Activated T-cell treated with anti-CD3 and anti-CD28 coated beads for 1 hour (primary cell): ENCODE data around the gene WNT3A.

ENCODE experiments used
- DNase-seq: peaks from one replicate; pipeline ENCODE4 v3.0.0-alpha.2; 2020; ENCODE audit warnings: low read depth

Gene WNT3A

DNA sequence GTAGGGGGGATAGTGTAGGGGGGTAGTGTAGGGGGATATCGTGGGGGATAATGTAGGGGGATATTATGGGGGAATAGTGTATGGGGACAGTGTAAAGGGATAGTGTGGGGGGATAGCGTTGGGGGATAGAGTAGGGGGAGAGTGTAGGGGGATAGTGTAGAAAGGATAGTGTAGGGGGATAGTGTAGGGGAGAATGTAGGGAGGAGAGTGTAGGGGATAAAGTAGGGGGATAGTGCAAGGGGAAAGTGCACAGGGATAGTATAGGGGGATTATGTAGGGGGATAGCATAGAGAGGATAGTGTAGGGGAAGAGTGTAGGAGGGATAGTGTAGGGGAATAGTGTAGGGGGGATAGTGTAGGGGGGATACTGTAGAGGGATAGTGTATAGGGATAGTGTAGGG lies 63.4 kb downstream of the WNT3A start:
- DNase-seq, result no peak

DNA sequence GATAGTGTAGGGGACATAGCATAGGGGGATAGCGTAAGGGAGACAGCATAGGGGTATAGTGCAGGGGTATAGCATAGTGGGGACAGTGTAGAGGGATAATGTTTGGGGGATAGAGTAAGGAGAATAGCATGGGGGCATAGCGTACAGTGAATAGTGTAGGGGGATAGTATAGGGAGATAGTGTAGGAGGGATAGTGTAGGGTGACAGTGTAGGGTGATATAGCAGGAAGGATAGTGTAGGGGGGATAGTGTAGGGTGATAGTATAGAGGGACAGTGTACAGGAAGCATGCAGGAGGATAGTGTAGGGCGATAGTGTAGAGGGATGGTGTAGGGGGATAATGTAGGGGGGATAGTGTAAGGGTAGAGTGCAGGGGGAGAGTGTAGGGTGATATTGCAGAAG lies 64.1 kb downstream of the WNT3A start:
- no peak for DNase-seq

DNA sequence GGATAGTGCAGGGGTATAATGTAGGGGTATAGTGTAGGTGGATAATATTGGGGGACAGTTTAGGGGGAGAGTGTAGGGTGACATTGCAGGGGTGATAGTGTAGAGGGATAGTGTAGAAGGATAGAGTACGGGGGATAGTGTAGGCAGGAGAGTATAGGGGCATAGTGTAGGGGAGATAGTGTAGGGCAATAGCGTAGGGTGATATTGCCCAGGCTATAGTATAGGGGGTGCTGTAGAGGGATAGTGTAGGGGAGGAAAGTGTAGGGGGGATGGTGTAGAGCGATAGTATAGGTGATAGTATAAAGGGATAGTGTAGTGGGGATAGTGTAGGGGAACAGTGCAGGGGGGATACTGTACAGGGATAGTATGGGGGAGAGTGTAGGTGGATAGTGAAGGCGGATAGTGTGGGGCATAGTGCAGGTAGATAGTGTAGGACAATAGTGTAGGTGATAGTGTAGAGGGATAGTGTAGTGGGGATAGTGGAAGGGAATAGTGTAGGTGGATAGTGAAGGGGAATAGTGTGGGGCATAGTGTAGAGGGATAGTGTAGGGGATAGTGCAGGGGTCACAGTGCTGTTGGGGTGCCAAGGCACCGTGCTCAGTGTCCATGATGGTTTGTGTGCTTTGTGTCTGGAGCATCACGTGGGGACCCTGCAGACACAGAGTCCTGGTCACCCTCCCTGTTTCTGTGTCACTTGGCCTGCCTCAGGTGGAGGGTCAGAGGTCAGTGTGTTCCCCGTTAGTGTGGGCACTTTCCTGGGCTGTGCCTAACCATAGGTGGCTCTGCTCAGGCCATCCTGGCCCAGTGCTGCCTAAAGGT lies 65.2 kb downstream of the WNT3A start:
- no peak for DNase-seq

- no peak for DNase-seq
These were observed 65.9 kb downstream of the WNT3A start for GRCh38 chr1:228072658-228073043.

DNA sequence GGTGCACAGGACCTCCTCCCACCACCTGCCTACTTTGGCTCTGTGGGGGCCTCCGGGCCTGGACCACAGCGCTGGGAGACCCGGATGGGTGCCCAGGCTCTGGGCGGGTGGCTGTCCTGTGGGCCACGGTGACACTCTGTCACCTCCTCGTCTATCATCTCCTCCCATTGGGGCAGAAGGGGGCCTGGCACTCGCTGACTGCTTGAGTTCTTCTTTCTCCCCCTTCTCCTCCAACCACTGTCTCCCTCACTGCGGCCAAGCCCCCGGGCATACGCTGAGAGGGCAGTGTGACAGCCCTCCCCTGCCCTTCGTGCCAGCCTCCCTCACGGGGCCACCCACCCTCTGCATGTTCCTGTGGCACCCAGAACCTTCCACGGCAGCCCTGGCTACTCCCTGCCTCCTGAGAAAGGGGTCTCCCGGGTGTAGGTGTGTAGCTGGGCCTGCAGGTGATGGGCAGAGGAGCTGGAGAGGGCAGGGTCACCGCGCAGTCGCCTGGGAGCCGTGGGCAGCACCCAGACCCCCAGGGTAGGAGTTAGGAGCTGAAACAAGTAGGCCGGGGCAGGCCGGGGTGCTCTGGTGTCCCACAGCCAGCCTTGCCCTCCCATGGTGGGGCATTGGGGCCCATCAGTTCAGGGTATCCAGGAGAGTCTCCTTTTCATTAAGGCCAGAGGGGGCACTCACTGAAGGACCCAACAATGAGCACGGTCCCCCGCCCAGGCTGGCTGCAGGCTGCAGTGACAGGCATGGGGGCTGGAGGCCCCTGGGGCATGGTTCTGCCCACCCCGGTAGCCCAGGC lies 66.5 kb downstream of the WNT3A start:
- DNase-seq, result no peak

DNA sequence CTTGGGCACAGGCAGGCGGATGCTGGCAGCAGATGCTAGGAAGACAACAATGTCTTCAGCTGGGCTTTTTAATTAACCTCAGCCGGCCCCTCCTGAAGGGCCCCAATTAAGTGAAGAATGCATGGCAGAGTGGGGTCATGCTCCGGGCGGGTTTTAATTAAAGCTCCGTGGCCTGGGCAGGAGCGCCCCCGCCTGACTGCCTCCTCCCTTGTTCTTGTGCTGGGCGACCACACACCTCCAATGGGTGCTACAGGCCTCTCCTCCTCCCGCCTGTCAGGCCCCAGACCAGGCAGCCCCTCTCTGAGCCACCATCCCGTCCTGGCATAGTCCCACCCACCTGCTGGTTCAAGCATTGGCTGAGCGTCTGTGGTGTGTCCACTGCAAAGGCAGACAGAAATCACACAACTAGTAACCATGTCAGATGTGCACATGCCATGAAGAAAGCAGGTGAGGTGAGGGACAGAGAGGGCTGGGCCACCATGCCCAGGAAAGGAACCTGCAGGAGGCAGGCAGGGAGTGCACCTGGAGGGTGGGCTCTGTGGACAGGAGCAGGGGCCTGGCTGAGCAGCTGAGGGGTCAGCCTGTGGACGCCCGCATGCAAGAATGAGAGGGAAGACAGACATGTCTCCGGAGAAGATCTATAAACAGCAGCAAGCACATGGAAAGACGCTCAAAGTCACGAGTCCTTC lies 67.2 kb downstream of the WNT3A start:
- DNase-seq, result no peak

GRCh38 chr1:228074954-228075730 lies 68.3 kb downstream of the WNT3A start:
- no peak for DNase-seq

- DNase-seq, result no peak
These were observed 69.0 kb downstream of the WNT3A start for GRCh38 chr1:228075801-228076271.

- DNase-seq, result no peak
These were observed 70.1 kb downstream of the WNT3A start for GRCh38 chr1:228076796-228077430.

GRCh38 chr1:228077565-228078330 lies 71.0 kb downstream of the WNT3A start:
- no peak for DNase-seq

DNA sequence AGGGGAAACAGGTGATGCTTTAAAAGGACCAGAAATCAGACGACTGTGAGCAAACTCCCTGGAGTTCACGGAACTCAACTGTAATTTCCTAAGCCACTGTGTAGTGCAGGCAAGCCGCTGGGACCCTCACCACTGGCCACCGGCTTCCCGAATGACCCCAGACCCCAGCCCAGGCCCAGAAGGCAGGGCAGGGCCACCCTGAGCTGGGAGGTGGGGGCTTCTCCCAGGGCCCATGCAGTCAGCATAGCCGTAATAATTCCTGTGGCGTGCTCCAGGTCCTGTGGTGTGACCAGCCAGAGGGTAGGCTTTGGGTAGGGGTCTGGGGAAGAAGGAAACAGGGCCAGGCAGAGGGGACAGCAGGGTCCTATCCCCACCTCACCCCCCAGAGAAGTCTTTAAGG lies 72.2 kb downstream of the WNT3A start:
- DNase-seq, result no peak

- no peak for DNase-seq
These were observed 72.9 kb downstream of the WNT3A start for GRCh38 chr1:228079601-228080263.

DNA sequence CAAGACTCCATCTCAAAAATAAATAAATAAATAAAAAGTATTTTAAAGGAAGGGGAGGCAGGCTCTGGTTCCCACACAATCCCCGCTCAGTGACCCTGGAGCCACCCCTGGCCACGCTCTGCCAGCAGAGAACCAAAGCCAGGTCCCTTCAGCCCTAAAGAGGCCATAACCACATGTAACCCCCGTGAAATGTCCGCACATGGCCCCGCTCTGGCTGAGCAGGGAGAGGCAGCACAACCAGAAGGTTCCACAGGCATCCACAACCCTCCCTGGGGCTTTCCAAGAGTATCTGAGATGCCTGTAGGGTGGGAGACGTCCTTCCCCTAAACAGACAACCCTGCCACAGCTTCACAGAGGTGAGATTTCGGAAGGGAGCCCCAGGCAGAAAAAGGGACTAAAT lies 74.3 kb downstream of the WNT3A start:
- no peak for DNase-seq

DNA sequence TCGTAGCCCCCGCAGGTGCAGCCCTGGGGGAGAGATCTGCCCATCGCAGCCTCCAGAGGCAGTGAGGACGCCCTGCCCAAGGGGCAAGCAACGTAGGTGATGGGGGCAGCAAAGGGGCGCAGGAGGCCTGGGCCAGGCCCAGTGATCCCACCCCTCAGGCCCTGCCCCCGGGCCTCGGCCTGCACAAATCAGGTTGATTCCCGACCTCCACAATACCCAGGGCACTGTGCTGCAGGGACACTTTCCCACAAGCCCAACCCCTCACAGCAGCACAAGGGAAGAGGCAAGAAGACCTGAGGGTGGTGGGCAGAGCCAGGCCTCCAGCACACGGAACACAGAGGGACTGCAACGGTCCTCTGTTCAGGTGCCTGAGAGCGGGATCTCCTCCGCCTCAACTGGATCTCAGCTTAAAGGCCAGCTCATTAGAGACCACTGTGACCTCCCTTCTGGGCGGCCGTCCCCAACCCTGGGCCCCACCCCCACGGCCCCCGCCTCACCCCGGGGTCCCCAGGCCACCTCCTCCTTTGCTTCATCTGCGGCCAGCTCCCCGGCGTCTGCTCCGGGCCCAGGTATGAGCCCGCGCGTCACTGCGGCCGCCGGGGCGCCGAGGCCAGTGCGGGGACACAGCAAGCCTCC lies 74.9 kb downstream of the WNT3A start:
- no peak for DNase-seq

DNA sequence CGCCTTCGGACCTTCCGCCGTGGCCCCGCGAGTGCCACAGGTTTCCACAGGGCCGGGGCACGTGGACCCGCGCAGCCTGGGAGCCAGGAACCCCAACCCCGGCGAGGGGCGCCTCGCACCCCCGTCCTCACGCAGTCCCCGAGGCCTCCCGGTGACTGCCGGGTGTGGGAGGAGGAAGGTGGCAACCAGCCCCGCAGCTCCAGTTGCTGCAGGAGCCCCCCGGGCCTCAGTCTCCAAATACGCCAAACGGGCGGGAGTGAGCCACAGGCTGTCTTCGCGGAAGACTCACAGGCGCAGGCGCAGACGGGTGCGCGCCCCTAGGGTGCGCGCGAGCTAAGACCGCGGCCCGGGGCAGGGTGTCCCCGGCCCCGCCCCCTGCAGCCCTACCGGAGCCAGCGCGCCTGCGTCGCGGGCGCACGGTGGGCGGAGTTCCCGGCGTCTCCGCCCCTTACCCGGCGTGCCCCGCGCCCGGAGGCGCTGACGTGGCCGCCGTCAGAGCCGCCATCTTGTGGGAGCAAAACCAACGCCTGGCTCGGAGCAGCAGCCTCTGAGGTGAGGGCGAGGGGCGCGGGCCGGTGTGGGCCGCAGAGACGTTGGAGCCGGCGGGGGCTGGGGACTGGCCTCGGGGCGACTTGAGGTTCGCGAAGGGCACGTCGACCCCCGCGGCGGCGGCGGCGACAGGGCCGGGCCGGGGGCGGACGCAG lies 75.6 kb downstream of the WNT3A start, which contains the start of gene ARF1:
ARF1 (plus strand) TSS at position 495 of the 704 bp plus-strand sequence. CDS start 14,407 bp downstream, outside the sequence.
- DNase-seq, result peak; percentile 95

DNA sequence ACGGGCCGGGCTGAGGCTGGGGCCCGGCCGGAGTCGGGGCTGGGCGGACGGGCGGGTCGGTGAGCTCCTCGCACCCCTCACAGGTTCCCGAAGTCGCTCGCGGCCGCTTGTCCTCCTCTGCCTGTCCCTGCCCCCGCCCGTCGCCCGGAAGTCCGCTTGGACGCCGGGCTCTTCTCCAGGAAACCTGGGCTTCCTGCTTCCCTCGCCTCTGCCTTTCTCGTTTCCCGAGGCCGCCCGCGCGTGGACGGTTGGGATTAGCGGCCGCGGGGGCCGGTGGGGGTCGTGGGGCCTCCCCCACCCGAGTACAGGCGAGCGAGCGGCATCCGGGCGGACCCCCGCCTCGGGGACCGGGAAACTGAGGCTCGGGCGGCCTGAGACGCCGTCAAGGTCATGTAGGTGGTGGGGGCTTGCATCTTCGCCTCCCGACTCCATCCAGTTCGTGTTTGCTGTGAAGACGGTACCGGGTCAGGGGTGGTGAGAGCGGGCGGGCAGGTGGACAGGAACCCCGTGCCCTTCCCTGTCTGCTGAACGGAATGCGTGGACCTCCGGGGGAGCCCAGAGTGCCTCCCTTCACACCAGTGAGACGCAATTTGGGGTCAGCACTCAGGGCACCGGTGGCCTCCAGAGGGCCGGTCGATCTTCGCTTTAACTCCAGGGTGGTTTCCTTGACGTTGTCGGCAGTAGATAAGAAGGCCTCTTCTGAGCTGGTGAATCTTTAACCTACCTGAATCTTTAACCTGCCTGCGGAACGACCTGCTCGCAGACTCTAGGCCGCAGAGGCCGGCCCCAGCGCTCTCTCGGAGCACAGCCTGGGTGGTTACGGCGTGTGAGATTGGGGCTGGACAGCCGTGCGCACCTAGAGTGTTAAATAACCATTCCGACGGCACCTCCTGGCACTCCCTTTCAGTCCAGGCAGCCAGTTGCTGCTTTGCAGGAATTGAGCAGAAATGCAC lies 76.4 kb downstream of the WNT3A start:
- no peak for DNase-seq

GRCh38 chr1:228083871-228084278 lies 77.1 kb downstream of the WNT3A start:
- DNase-seq, result no peak

DNA sequence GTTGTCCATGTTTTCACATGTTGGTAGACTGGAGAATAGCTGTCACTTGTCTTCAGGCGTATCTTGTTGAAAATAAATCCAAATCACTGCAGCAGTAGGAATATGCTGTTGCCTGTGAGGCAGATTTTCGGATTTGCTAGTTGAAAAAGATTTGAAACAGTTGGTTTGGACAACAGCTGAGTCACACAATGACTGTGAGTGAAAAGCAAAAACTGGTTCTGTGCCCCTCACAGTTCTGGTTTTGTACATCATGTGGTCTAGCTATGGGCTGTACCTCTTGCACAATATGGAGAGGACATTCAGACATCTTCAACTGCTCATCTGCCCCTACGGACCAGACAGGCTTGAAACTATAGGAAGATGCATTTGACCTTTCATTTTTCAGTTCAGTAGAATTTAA lies 77.5 kb downstream of the WNT3A start:
- DNase-seq, result no peak
